Activated naive CD4-positive, alpha-beta T cell treated with anti-CD3 and anti-CD28 coated beads, Interleukin-2, amount 10 ng/mL, durations not matched to agents 7 days and 5 days (primary cell): ENCODE results near the gene SNAPIN.

Source experiments
- CTCF ChIA-PET: fragments of 350-600 bp; sonication (Branson Sonifier 250); formaldehyde crosslinking; loops from one replicate; lab custom pipeline; 2021; ENCODE audit warnings: antibody characterized with exemption; lab: Charles Lee
- DNase-seq: peaks from one replicate; pipeline ENCODE4 v3.0.0-alpha.2; 2020
- H3K27ac Mint-ChIP-seq: one replicate; pipeline ENCODE4 v1.8.0; 2021; ENCODE audit warnings: mild to moderate bottlenecking, moderate library complexity, mixed read lengths
- H3K27me3 Mint-ChIP-seq: one replicate; pipeline ENCODE4 v1.8.0; 2021; ENCODE audit warnings: mild to moderate bottlenecking, mixed read lengths
- H3K36me3 Mint-ChIP-seq: one replicate; pipeline ENCODE4 v1.8.0; 2021; ENCODE audit warnings: mixed read lengths
- H3K4me1 Mint-ChIP-seq: one replicate; pipeline ENCODE4 v1.8.0; 2021; ENCODE audit warnings: mixed read lengths
- H3K4me3 Mint-ChIP-seq: one replicate; pipeline ENCODE4 v1.8.0; 2021; ENCODE audit warnings: mild to moderate bottlenecking, moderate library complexity, mixed read lengths
- H3K9me3 Mint-ChIP-seq: one replicate; pipeline ENCODE4 v1.8.0; 2021; ENCODE audit warnings: mixed read lengths

SNAPIN gene

GRCh38 chr1:153616144-153616916, 42.2 kb upstream of the SNAPIN start, which contains the start of gene S100A14:
Gene S100A14 (minus strand): TSS chr1:153616325. CDS start chr1:153615858, 467 bp downstream.
- H3K4me3 Mint-ChIP-seq: no peak within 1 kb of the TSS
- peaks cover 3% of the 10 kb centered on the region for H3K4me1 Mint-ChIP-seq
- no peaks in the 10 kb centered on the region for H3K36me3 Mint-ChIP-seq
- CTCF ChIA-PET: interaction anchor here (0.5 to 3.6 kb wide), 7 partner anchors 11 to 108 kb away, joined by 3 to 31 read pairs (median 9); partner anchors contain the start of genes S100A1 and S100A13
- H3K27me3 Mint-ChIP-seq: peaks cover 20% of the 10 kb centered on the region
- no peaks in the 10 kb centered on the region for H3K9me3 Mint-ChIP-seq
- DNase-seq: no peak
- no peak within 1 kb of the TSS for H3K27ac Mint-ChIP-seq

DNA sequence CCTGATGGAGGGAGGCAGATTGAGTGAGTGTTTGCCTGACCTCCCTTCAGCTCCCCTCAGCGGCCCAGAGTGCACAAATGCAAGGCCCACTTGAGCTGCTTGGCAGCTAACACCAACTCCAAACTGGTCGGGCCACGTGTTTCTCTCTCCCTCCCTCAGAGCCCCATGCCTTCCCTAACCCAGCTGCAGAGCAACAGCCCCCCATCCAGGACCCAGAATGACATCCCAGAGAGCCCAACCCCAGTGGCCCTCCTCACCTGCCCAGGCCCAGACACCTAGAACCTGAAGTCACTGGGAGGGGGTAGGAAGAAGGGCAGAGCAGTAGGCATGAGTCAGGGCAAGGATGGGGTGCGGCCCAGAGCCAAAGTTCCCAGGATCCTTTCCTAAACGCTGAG, 41.6 kb upstream of the SNAPIN start:
- Mint-ChIP-seq H3K36me3 (no peaks in the 10 kb centered on the region), H3K4me1 (peaks cover 3% of the 10 kb centered on the region), H3K27ac (no peak overlapping the region), H3K4me3 (no peak overlapping the region), H3K27me3 (peaks cover 19% of the 10 kb centered on the region), H3K9me3 (no peaks in the 10 kb centered on the region)
- CTCF ChIA-PET: interaction anchor here (0.8 to 3.6 kb wide), 6 partner anchors 12 to 108 kb away, joined by 3 to 31 read pairs (median 14); partner anchors contain the start of genes S100A1 and S100A13
- DNase-seq: no peak

- H3K9me3 Mint-ChIP-seq: no peaks in the 10 kb centered on the region
- peaks cover 3% of the 10 kb centered on the region for H3K4me1 Mint-ChIP-seq
- no peak overlapping the region for H3K4me3 Mint-ChIP-seq
- H3K27me3 Mint-ChIP-seq: peaks cover 13% of the 10 kb centered on the region
- H3K36me3 Mint-ChIP-seq: no peaks in the 10 kb centered on the region
- DNase-seq: peak; percentile 79
- no peak overlapping the region for H3K27ac Mint-ChIP-seq
- CTCF ChIA-PET: interaction anchor here (0.7 to 3.6 kb wide), 9 partner anchors 11 to 147 kb away, joined by 3 to 31 read pairs (median 6); partner anchors contain the start of genes CHTOP, S100A1 and S100A13
Measured at GRCh38 chr1:153617663-153618062, 40.8 kb upstream of the SNAPIN start.

DNA sequence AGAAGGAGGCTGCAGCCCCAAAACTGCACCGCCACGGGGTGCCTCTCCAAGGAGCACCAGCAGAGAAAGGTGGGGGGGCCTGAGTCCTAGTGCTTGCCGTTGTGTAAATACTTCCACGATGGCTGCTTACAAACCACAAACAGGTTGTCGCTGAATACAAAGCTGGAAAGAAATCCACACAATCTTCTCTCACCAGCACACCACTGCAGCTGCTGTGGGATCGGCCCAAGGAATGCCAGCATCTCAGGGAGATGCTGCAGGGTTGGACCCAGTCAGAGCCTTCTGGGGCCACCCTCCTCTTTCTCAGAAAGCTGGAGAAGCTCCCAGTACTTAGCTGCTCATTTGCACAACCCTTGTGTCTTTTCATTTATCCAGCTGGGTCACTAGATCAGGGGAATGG, 39.3 kb upstream of the SNAPIN start:
- H3K4me3 Mint-ChIP-seq: no peak overlapping the region
- CTCF ChIA-PET: interaction anchor here (1.0 to 3.6 kb wide), 5 partner anchors 10 to 109 kb away, joined by 5 to 31 read pairs (median 7); partner anchors contain the start of genes CHTOP, S100A1 and S100A13

GRCh38 chr1:153623101-153623500, 35.4 kb upstream of the SNAPIN start:
- Mint-ChIP-seq H3K4me3 (no peak overlapping the region), H3K27ac (no peak overlapping the region), H3K36me3 (no peaks in the 10 kb centered on the region), H3K9me3 (no peaks in the 10 kb centered on the region), H3K27me3 (peaks cover 22% of the 10 kb centered on the region), H3K4me1 (peaks cover 2% of the 10 kb centered on the region)
- CTCF ChIA-PET: interaction anchor here (1.1 to 1.6 kb wide), 3 partner anchors 91 to 117 kb away, joined by 3 to 4 read pairs (median 4); no protein-coding TSS in a partner anchor
- DNase-seq: no peak

More for the DNA sequence above, 39.3 kb upstream of the SNAPIN start:
- H3K36me3 Mint-ChIP-seq: no peaks in the 10 kb centered on the region
- H3K4me1 Mint-ChIP-seq: peaks cover 3% of the 10 kb centered on the region
- H3K27ac Mint-ChIP-seq: no peak overlapping the region
- DNase-seq: no peak
- H3K27me3 Mint-ChIP-seq: peaks cover 8% of the 10 kb centered on the region
- H3K9me3 Mint-ChIP-seq: no peaks in the 10 kb centered on the region

GRCh38 chr1:153624965-153625611, 33.4 kb upstream of the SNAPIN start:
- CTCF ChIA-PET: no interaction called here
- no peaks in the 10 kb centered on the region for H3K36me3 Mint-ChIP-seq

DNA sequence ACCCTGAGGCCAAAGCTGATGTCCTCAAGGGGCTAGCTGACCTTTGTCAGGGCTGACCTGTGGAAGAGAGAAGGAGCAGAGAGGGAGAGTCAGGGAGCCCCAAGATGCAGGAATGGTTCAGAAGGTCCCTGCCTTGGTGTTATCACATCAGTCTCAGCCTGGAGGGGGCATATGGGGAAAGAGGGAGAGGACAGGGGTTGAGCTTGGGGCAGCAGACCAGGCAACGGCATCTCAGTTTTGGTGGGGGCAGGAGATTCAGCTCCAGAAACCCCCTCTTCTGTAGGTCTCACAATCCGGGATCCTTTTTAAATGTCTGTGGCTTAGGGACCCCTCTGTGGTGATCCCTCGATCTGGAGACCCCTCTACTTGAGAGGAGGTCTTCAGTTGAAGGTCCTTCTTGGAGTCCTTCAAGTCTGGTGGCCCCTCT, 32.0 kb upstream of the SNAPIN start:
- CTCF ChIA-PET: interaction anchor here (0.6 to 4.4 kb wide), 6 partner anchors 8 to 94 kb away, joined by 3 to 24 read pairs (median 8); partner anchors contain the start of gene S100A14
- Mint-ChIP-seq H3K36me3 (no peaks in the 10 kb centered on the region), H3K4me3 (no peak overlapping the region), H3K27me3 (peaks cover 31% of the 10 kb centered on the region), H3K9me3 (no peaks in the 10 kb centered on the region), H3K27ac (no peak overlapping the region), H3K4me1 (peaks cover 4% of the 10 kb centered on the region)
- DNase-seq: no peak

More at GRCh38 chr1:153624965-153625611, 33.4 kb upstream of the SNAPIN start:
- DNase-seq: no peak
- Mint-ChIP-seq H3K4me3 (no peak overlapping the region), H3K4me1 (peaks cover 2% of the 10 kb centered on the region), H3K9me3 (no peaks in the 10 kb centered on the region), H3K27me3 (peaks cover 31% of the 10 kb centered on the region), H3K27ac (no peak overlapping the region)

- Mint-ChIP-seq H3K4me1 (peaks cover 8% of the 10 kb centered on the region), H3K9me3 (no peaks in the 10 kb centered on the region), H3K27me3 (peaks cover 31% of the 10 kb centered on the region), H3K36me3 (no peaks in the 10 kb centered on the region), H3K27ac (no peak within 1 kb of the TSS), H3K4me3 (no peak within 1 kb of the TSS)
- no peak for DNase-seq
- CTCF ChIA-PET: interaction anchor here (0.6 to 4.4 kb wide), 9 partner anchors 9 to 111 kb away, joined by 3 to 24 read pairs (median 6); partner anchors contain the start of genes S100A14 and S100A16
Measured at GRCh38 chr1:153626904-153627714, 31.4 kb upstream of the SNAPIN start, which contains the start of gene S100A13. Gene S100A13 (minus strand): TSS chr1:153627505. CDS start chr1:153626472, 1,033 bp downstream.

DNA sequence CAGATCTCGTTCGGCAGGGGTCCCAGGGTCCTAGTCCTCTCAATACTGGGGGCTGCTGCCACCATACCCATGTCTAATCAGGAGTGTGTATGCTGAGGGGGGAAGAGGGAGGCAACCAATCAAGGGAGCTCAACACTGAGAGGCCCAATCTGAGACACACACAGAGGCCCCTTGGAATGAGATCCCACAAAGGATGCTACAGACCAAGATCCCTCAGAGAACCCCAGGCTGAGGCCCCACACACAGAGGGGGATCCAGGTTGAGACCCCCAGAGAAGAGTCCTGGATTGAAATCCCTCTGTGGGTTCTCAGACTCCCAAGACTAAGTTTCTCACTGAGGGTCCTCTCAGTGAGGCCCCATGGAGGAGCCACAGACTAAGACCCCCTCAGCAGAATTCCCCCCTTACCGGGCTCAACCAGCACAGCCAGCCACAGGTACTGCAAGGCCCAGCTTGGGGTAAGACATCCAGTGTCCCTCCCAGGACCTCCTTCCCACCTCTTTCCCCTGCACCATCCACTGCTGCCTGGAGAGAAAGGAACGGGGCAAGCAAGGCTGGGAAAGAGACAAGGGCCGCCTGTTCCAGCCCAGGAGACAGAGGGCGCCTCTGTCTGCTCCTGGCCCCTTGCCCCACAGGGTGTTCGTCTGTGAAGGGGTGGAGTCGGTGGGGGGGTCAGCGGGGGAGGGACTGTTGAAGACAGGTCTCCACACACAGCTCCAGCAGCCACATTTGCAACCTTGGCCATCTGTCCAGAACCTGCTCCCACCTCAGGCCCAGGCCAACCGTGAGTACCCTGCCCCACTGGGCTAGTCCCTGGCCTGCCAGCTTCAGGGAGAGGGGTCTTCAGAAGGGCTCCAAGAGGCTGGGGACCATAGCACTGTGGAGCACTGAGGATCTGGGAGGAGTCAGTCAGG, 30.5 kb upstream of the SNAPIN start, which contains the start of gene S100A1:
Gene S100A1 (plus strand): TSS at position 720 of the 912 bp plus-strand sequence. CDS start 2,088 bp downstream, outside the sequence.
- CTCF ChIA-PET: interaction anchor here (1.1 to 4.4 kb wide), 11 partner anchors 10 to 118 kb away, joined by 3 to 24 read pairs (median 5); partner anchors contain the start of genes S100A14 and S100A16
- H3K9me3 Mint-ChIP-seq: no peaks in the 10 kb centered on the region
- no peaks in the 10 kb centered on the region for H3K36me3 Mint-ChIP-seq
- H3K27me3 Mint-ChIP-seq: peaks cover 31% of the 10 kb centered on the region
- H3K4me3 Mint-ChIP-seq: no peak within 1 kb of the TSS
- no peak for DNase-seq
- H3K27ac Mint-ChIP-seq: no peak within 1 kb of the TSS
- H3K4me1 Mint-ChIP-seq: peaks cover 12% of the 10 kb centered on the region

DNA sequence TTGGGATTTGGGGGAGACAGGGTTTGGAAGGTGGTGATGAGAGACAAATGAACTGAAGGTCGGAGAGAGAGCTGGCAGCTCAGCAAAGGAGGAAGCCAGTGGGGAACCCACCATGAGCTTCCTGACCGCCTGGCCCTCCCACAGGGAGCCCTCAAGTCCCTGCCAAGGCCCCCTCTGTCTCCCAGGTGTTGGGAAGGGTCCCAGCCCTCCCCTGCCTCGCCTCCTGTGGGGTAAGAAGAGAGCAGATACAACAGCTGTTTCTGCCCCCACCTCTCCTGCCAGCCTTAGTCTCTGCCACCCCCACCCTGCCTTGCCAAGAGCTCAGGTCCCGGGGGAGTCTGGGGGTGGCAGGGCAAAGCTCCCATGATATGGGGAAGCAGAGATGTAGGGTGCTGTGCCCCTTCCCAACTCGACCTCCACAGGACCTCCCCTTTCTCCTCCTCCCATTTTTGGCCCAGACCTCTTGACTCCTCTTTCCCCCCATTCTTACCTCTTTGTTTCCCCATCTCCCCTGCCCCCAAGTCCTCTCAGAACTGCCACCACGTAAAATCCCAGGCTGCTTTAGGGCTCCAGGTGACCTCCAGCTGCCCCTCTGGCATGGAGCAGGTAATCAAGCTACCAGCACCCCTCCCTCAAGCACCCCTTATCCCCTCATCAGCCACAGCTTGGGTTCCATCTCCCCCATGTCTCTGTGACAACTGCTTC, 29.7 kb upstream of the SNAPIN start:
- peaks cover 2% of the 10 kb centered on the region for H3K36me3 Mint-ChIP-seq
- H3K9me3 Mint-ChIP-seq: no peaks in the 10 kb centered on the region
- H3K27me3 Mint-ChIP-seq: peaks cover 31% of the 10 kb centered on the region
- H3K27ac Mint-ChIP-seq: no peak overlapping the region
- CTCF ChIA-PET: interaction anchor here (1.1 to 4.4 kb wide), 6 partner anchors 9 to 118 kb away, joined by 3 to 24 read pairs (median 4); no protein-coding TSS in a partner anchor
- DNase-seq: no peak
- peaks cover 21% of the 10 kb centered on the region for H3K4me1 Mint-ChIP-seq
- H3K4me3 Mint-ChIP-seq: no peak overlapping the region

DNA sequence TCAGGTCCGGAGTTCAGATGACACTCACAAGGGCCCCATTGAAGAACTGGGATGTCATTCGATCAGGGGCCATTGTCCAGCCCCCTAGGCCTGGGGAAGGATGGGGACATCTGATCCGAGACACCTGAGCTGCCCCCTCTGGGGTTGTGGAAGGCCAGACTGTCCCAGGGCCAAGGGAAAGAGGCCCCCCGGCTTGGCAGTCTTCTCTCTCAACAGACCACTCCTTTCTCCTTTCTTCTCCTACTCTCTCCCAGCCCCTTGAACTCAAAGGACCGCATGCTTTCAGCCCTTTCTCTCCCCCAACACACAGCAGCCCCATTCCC, 29.2 kb upstream of the SNAPIN start:
- H3K36me3 Mint-ChIP-seq: peaks cover 7% of the 10 kb centered on the region
- H3K4me3 Mint-ChIP-seq: no peak overlapping the region
- DNase-seq: no peak
- no peaks in the 10 kb centered on the region for H3K9me3 Mint-ChIP-seq
- CTCF ChIA-PET: interaction anchor here (1.2 to 4.4 kb wide), 5 partner anchors 8 to 118 kb away, joined by 3 to 24 read pairs (median 5); no protein-coding TSS in a partner anchor
- H3K4me1 Mint-ChIP-seq: peaks cover 24% of the 10 kb centered on the region
- H3K27ac Mint-ChIP-seq: no peak overlapping the region
- peaks cover 31% of the 10 kb centered on the region for H3K27me3 Mint-ChIP-seq

DNA sequence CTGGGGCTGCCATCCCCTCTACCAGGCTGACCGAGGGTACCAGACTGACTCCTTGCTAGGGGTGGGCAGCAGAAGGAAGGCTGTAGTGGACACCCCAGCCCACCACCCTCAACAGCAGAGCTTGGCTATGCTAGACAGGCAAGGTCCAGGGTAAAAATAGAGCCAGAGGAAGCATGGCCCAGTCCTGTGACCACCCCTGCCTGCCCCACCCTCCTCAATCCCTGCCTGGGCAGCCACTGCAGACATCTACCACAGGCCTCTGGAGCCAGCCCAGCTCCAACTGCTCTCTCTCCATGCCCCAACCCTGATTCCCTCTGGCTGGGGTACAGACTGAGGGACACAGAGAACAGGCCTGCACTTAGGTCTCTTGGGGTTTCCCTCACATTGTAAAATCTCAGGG, 28.5 kb upstream of the SNAPIN start:
- Mint-ChIP-seq H3K9me3 (no peaks in the 10 kb centered on the region), H3K27me3 (peaks cover 31% of the 10 kb centered on the region), H3K27ac (no peak overlapping the region), H3K4me3 (no peak overlapping the region), H3K4me1 (peaks cover 27% of the 10 kb centered on the region), H3K36me3 (peaks cover 11% of the 10 kb centered on the region)
- DNase-seq: no peak
- CTCF ChIA-PET: interaction anchor here (1.2 to 4.4 kb wide), 4 partner anchors 12 to 119 kb away, joined by 3 to 24 read pairs (median 14); no protein-coding TSS in a partner anchor
